Activated CD4-positive, alpha-beta T cell treated with anti-CD3 and anti-CD28 coated beads, Interleukin-10, Interleukin-2, amounts not matched to agents 100 ng/mL and 50 ng/mL, durations not matched to agents 16 hours and 8 hours (primary cell): ENCODE results near the gene ADGRE3.
"Not testable (repeated sequence)": the region's sequence is repeated elsewhere in the genome, so short reads cannot be mapped to it uniquely, and the experiment has no call there.

ENCODE experiments used
- DNase-seq: peaks from one replicate; pipeline ENCODE4 v3.0.0-alpha.2; 2020

Gene ADGRE3

GRCh38 chr19:14669940-14670339, 4.7 kb downstream of the ADGRE3 start:
- DNase-seq = no peak

- no peak for DNase-seq
Measured at GRCh38 chr19:14661372-14661924, 13.2 kb downstream of the ADGRE3 start.

GRCh38 chr19:14659874-14660489, 14.7 kb downstream of the ADGRE3 start:
- no peak for DNase-seq

- no peak for DNase-seq
Measured at GRCh38 chr19:14655726-14656125, 18.9 kb downstream of the ADGRE3 start.

GRCh38 chr19:14654786-14655560, 19.7 kb downstream of the ADGRE3 start:
- DNase-seq = no peak

- no peak for DNase-seq
Measured at GRCh38 chr19:14650161-14650560, 24.5 kb downstream of the ADGRE3 start.

GRCh38 chr19:14649020-14649419, 25.6 kb downstream of the ADGRE3 start:
- no peak for DNase-seq

GRCh38 chr19:14648506-14648905, 26.1 kb downstream of the ADGRE3 start:
- no peak for DNase-seq

GRCh38 chr19:14639536-14640277, 34.9 kb downstream of the ADGRE3 start:
- no peak for DNase-seq

- peak; percentile 47 for DNase-seq
Measured at GRCh38 chr19:14632286-14632685, 42.4 kb downstream of the ADGRE3 start.

- DNase-seq = no peak
Measured at GRCh38 chr19:14629557-14629956, 45.1 kb downstream of the ADGRE3 start.

GRCh38 chr19:14624491-14624890, 50.2 kb downstream of the ADGRE3 start:
- not testable (repeated sequence) for DNase-seq

- DNase-seq = no peak
Measured at GRCh38 chr19:14619404-14619803, 55.2 kb downstream of the ADGRE3 start.

GRCh38 chr19:14616407-14616806, 58.2 kb downstream of the ADGRE3 start:
- no peak for DNase-seq

GRCh38 chr19:14615623-14616022, 59.0 kb downstream of the ADGRE3 start:
- DNase-seq = no peak

- no peak for DNase-seq
Measured at GRCh38 chr19:14614099-14614412, 60.6 kb downstream of the ADGRE3 start.

GRCh38 chr19:14613399-14614098, 61.1 kb downstream of the ADGRE3 start:
- not testable (repeated sequence) for DNase-seq

GRCh38 chr19:14612657-14613056, 62.0 kb downstream of the ADGRE3 start:
- DNase-seq = no peak

GRCh38 chr19:14612242-14612641, 62.4 kb downstream of the ADGRE3 start:
- DNase-seq = not testable (repeated sequence)

GRCh38 chr19:14611051-14611450, 63.6 kb downstream of the ADGRE3 start:
- DNase-seq = no peak

GRCh38 chr19:14606627-14607026, 68.0 kb downstream of the ADGRE3 start:
- DNase-seq = no peak

GRCh38 chr19:14603990-14604387, 70.7 kb downstream of the ADGRE3 start:
- DNase-seq = peak; percentile 15

- no peak for DNase-seq
Measured at GRCh38 chr19:14599548-14600147, 75.0 kb downstream of the ADGRE3 start.
